Inflammatory macrophage treated with lipopolysaccharide for 1 hour (primary cell): ENCODE data around the gene MED31.
"Not testable (repeated sequence)": the region's sequence is repeated elsewhere in the genome, so short reads cannot be mapped to it uniquely, and the experiment has no call there.

Experiments used
- DNase-seq, 2 donors: peaks; one replicate each; pipeline ENCODE4 v3.0.0-alpha.2; 2020 to 2022

The MED31 gene

DNA sequence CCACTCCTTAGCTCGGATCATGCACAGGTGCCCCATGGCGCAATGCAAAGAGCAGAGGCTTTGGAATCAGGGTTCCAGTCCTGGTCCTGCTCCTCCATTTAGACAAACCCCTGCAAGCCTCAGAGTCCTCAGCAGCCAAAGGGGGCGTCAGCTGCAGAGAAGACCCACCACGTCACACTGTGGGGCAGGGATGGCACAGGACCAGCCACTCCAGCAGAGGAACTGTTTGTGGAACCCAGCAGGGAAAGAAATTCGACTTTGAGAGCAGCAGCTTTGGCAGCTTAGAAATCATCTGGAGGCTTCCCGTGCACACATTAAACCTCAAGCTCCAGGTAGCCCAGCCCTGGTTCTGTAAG lies 25.4 kb upstream of the MED31 start:
- no peak for DNase-seq

DNA sequence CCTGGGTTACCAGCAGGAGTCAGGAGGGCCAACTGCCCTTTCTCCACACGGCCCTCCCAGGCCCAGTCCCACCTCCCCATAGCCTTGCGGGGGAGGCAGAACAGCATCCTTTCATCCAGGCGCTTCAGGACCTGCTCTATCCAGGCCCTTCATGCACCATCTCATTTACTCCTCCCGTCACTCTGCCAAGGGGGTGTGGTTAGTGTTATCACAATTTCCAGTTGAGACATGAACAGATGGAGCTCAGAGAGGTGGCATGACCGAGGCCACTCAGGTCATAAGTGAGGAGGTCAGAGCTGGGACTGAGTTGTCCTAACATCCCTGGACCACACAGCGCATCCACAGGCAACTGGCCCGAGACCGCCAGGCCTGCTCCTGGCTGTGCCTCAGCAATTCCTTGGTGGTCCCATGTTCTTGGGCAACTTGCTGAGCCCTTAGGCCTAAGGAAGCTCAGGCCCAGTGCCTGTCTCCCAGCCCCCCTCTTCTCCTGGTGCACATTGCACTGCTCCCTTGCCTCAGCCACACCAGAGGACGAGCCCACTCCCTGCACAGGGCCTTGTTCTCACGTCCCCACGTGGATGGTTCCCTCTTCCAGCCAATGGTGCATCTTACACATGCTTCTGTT lies 23.9 kb upstream of the MED31 start:
- DNase-seq: no peak

- DNase-seq: no peak
These were observed 23.2 kb upstream of the MED31 start for GRCh38 chr17:6674586-6674985.

DNA sequence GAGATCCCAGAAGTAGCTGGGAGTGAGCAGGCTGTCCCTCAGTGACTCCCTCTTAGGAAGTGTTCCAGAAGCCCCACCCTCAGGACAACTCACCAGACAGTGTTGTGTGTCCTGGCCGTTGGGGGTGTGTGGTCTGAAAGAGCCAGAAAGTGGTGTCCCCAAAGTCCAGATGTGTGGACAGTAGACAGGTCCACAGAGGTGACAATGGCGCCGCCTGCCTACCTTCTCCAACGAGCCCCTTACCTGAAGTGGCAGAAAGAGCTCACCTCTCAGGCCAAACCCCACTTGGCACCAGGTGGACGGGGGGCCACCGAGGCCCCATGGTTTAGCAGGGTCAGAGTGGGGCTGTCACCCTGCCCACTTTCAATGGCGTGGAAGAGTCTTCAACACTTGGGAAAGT lies 20.0 kb upstream of the MED31 start:
- DNase-seq: no peak

DNA sequence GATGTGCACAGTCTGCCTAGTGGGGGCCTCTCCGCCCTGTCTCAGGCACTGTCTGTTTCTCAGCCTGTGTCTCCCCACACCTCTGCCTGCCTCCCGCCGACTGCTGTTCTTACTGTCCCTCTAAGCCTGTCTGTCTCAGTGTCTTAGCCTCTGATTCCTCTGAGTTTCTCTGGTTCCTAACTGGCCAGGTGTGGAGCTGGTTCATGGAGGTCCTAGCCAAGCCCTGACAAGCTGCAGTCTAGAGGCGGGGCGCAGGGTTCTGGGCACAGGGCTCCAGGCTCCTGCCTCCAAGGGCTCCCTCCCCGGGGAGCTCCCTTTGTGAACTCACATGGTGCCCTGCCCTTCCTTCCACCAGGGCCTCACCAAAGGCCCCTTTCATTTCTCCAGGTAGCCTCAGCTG lies 19.6 kb upstream of the MED31 start:
- DNase-seq: no peak

DNA sequence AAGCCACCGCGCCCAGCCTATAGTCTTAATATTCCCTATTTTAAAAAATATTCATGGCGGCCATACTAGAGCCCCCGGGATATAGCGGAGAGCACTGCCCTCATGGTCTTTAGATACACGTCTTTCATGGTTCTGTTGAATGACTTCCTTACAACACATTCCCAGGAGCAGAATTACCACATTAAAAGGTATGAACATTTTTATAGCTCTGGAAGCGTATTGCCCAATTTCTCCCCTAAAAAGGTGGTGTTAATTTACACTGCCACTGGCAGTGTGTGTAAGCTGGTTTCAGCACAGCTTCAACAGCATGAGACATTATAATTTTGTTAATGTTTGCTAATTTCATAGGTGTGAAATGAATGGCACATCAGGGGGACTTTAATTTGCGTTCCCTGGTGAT lies 19.2 kb upstream of the MED31 start:
- no peak for DNase-seq

GRCh38 chr17:6669479-6670212 lies 18.2 kb upstream of the MED31 start:
- no peak for DNase-seq

- no peak for DNase-seq
These were observed 17.5 kb upstream of the MED31 start for GRCh38 chr17:6668727-6669425.

GRCh38 chr17:6668219-6668618 lies 16.8 kb upstream of the MED31 start:
- DNase-seq: no peak

GRCh38 chr17:6667516-6667915 lies 16.1 kb upstream of the MED31 start:
- no peak for DNase-seq

DNA sequence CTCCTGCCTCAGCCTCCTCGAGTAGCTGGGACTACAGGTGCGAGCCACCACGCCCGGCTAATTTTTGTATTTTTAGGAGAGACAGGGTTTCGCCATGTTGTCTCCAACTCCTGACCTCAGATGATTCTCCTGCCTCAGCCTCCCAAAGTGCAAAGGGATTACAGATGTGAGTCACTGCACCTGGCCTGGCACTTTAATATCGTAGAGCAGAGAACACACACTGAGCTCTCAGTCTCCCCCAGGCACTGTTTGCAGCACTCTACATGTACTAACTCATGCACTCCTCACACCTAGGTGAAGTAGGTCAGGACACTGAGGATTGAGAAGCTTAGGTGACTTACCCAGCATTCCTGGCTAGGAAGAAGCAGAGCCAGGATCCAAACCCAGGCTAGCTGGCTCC lies 15.2 kb upstream of the MED31 start:
- no peak for DNase-seq

DNA sequence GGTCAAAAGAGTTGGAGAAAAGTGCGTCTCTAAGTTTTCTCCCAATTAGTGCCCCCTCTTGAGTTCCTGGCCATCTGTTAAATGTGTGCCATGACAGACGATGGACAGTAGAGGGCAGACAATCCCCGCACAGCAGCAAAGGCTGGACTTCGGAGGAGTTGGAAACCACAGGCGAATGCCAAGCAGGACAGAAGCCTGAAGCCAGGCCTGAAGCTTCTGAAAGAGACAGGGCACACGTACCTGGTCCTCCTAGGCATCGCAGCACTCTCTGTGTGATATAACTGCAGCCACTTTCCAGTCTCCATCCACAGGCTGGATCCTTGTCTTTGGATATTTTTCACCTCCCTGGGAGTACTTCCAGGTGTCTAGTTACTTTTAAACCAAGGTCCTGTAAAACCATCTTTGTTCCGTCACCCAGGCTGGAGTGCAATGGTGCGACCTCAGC lies 14.7 kb upstream of the MED31 start:
- peak; percentile 64 to 84 for DNase-seq

- not testable (repeated sequence) for DNase-seq
These were observed 11.8 kb upstream of the MED31 start for GRCh38 chr17:6663200-6663599.

GRCh38 chr17:6661464-6661848 lies 10.1 kb upstream of the MED31 start:
- no peak for DNase-seq

- peak; percentile 78 to 88 for DNase-seq
These were observed 9.5 kb upstream of the MED31 start for GRCh38 chr17:6660805-6661463.

DNA sequence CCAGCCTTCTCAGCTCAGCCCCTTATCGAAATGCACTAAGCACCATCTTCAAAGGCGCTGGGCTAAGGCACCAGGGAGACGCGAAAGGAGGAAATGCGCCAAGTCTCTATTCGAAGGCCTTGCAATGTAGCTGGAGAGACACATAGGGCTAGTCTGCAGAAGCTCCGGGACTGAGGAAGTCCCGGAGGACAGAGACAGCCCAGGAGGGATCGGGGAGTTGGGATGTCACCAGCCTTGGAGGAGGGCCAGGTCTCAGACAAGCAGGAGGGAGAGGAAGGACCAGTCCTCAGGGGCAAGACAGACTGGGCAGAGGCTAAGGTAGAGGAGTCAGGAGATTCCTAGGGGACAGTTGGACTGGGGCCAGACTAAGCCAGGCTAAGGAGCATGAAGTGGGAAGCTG lies 8.7 kb upstream of the MED31 start:
- peak; percentile 25 to 33 for DNase-seq

- not testable (repeated sequence) for DNase-seq
These were observed 7.0 kb upstream of the MED31 start for GRCh38 chr17:6658411-6658810.

- no peak for DNase-seq
These were observed 6.4 kb upstream of the MED31 start for GRCh38 chr17:6657633-6658287.

- DNase-seq: not testable (repeated sequence)
These were observed 5.6 kb upstream of the MED31 start for GRCh38 chr17:6656797-6657632.

DNA sequence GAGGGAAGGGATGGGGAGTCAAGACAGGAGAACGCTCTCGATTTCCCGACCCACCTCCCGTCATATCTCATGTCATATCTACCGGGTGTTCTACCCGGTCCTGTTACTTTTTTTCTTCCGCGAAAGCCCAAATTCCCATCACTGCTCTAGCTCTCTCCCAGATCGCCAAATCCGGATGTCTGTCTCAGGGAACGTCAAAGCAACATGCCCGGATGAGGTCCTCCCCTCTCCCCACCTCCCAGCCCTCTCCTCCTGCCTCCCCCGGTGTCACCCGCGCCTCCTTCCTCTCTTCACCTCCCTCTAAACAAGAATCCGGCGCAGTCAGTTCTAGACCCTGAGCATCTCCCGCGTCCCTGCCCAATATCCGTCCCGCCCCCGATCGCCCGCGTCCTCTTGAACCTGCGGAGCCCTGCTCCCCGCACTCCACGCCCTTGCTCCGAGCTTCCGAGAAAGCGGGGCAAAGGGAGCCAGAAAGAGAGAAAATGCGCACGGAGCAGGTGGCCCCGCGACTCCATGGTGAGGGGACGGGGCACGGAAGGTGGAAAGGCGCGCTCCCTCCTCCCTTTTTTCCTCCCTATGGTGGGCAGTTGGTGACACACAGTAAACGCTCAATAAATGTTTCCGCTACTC lies 4.4 kb upstream of the MED31 start:
- not testable (repeated sequence) for DNase-seq
